Kidney (tissue), 14 donors: ENCODE results near the gene TRIM66. TPM values are rescaled to one million over a fixed set of nuclear protein-coding genes. Genes with fewer than 3 reads are reported as not detected.

Experiments
- DNase-seq, 5 donors: peaks; one replicate each; pipeline ENCODE4 v3.0.0-alpha.2; 2013 to 2020
- FAIRE-seq: peaks from 2 replicates; lab custom pipeline; 2012; peaks lifted over from hg19 to GRCh38; lab: Jason Lieb, UNC
- H3K27ac ChIP-seq, 2 donors: one replicate each; pipeline ENCODE4 v1.7.0; 2013; ENCODE audit warnings: low read depth in 2 of 2, low read length in 2 of 2, inconsistent platforms in 1 of 2
- H3K27me3 ChIP-seq: one replicate; pipeline ENCODE4 v1.7.1; 2013; ENCODE audit warnings: low read length, inconsistent platforms; ENCODE audit not compliant: control insufficient read depth, insufficient read depth
- H3K36me3 ChIP-seq, 3 donors: one replicate each; pipeline versions ENCODE4 v1.7.0 to v1.7.1; 2013; ENCODE audit warnings: low read length in 3 of 3, control low read depth in 1 of 3, inconsistent platforms in 1 of 3; ENCODE audit not compliant: insufficient read depth in 3 of 3, control insufficient read depth in 2 of 3
- H3K4me1 ChIP-seq, 3 donors: one replicate each; pipeline versions ENCODE4 v1.7.0 to v1.7.1; 2013; ENCODE audit warnings: low read length in 3 of 3, inconsistent platforms in 1 of 3, low read depth in 1 of 3; ENCODE audit not compliant: control insufficient read depth in 2 of 3, insufficient read depth in 2 of 3
- H3K4me3 ChIP-seq, 3 donors: one replicate each; pipeline versions ENCODE4 v1.7.0 to v1.8.1; 2013; ENCODE audit warnings: low read length in 3 of 3, control low read depth in 1 of 3, inconsistent platforms in 1 of 3
- H3K9ac ChIP-seq, 3 donors: one replicate each; pipeline versions ENCODE4 v1.7.0 to v1.7.1; 2013; ENCODE audit warnings: low read length in 3 of 3, control low read depth in 1 of 3, inconsistent platforms in 1 of 3
- H3K9me3 ChIP-seq, 3 donors: one replicate each; pipeline versions ENCODE4 v1.7.0 to v1.7.1; 2013; ENCODE audit warnings: low read length in 3 of 3, control low read depth in 1 of 3, inconsistent platforms in 1 of 3; ENCODE audit not compliant: control insufficient read depth in 2 of 3, insufficient read depth in 1 of 3
- intact Hi-C: fragments of 100-400 bp; cut with DNase I; formaldehyde crosslinking; loops from one replicate; pipeline ENCODE4 v1.11.1; 2022
- polyA plus RNA-seq: library from polyadenylated mRNA; stranded (reverse); fragments of 350-450 nt; fragmentation: Illumina TruSeq; extraction: RNeasy Lipid Tissue Mini Kit (QIAGEN cat#74804); gene quantifications from one replicate; pipeline ENCODE4 v1.2.3, GENCODE V29; 2014; ENCODE audit warnings: low read depth, low replicate concordance; ENCODE audit not compliant: insufficient read depth
- total RNA-seq: library from RNA; stranded (reverse); fragmentation: NEBNext Ultra II Directional; extraction: Animal tissue kit (Norgen Biotek cat#: 25700); gene quantifications from one replicate; pipeline ENCODE4 v1.2.1, GENCODE V29; 2021
- TF ChIP-seq, protein P1 (sequence below): IDR thresholded peaks from 3 replicates; pipeline ENCODE4 v1.5.1; 2012; ENCODE audit warnings: mild to moderate bottlenecking, moderate library complexity, borderline replicate concordance; ENCODE audit not compliant: insufficient read depth; ENCODE audit errors: extremely low read depth
- donor health status: control.
- donor health status: control.
- donor health status: control.
- donor health status: control.
- donor health status: control.
- donor health status: DM: yes; HTN: yes; CAD: no.
- donor health status: Normal renal cell carcinoma (clear cell type).

The TRIM66 gene
- total and polyA plus RNA-seq, 2 donors from 2014 or later, result 1.4 to 25.7 TPM

DNA sequence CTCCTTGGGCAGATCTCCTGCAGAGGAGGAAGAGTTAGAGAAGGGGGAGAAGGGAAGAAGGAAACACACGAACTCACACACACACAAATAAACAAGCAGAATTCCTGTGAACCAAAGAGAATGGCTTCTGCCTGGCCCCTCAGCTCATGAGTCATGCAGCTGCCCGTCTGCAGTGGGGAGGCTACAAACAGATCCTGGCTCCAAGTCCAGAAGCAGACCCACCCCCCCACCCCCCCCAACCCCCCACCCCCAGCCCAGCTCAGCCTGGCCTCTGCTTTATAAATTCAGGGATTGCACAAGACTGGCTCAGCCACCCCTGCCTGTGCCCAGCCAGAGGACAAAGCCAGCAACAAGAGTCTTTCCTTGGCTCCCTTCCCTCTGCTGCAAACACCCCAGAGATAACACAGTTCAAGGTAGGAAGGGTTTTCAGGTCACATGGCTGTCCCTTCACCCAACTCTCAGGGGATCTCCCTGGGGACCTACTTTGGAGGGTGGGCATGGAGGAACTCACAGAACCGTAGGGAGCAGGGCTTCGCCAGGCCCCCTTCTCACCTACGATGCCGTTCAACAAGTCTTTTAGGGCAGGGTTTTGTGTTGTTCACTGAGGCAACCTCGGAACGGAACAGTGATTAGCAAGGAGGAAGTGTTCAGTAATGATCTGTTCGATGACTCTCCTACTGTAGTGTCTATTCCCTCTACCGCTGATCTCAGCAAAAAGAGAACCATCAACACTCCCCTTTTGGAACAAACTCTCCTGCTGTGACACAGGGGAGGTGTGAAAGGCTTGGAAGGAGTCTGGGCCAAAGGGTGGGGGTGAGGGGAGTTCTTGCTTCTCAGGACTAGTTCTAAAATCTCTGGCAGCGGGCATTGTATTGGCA lies 35.6 kb upstream of the TRIM66 start:
- Histone ChIP-seq H3K9ac (no peak overlapping the region), H3K4me1 (peaks cover 0 to 16% (median 11%) of the 10 kb centered on the region in 3 donors), H3K27me3 (no peaks in the 10 kb centered on the region), H3K27ac (peak overlapping the region; percentile 25 to 56), H3K9me3 (no peaks in the 10 kb centered on the region), H3K4me3 (no peak overlapping the region), H3K36me3 (peaks cover 0 to 8% (median 0%) of the 10 kb centered on the region in 3 donors)
- DNase-seq (peak in 1 of 5 donors; percentile 86), FAIRE-seq (no peak)
- intact Hi-C loops, result no loop called here
- TF ChIP-seq, protein P1, sequence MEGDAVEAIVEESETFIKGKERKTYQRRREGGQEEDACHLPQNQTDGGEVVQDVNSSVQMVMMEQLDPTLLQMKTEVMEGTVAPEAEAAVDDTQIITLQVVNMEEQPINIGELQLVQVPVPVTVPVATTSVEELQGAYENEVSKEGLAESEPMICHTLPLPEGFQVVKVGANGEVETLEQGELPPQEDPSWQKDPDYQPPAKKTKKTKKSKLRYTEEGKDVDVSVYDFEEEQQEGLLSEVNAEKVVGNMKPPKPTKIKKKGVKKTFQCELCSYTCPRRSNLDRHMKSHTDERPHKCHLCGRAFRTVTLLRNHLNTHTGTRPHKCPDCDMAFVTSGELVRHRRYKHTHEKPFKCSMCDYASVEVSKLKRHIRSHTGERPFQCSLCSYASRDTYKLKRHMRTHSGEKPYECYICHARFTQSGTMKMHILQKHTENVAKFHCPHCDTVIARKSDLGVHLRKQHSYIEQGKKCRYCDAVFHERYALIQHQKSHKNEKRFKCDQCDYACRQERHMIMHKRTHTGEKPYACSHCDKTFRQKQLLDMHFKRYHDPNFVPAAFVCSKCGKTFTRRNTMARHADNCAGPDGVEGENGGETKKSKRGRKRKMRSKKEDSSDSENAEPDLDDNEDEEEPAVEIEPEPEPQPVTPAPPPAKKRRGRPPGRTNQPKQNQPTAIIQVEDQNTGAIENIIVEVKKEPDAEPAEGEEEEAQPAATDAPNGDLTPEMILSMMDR, result no peak

DNA sequence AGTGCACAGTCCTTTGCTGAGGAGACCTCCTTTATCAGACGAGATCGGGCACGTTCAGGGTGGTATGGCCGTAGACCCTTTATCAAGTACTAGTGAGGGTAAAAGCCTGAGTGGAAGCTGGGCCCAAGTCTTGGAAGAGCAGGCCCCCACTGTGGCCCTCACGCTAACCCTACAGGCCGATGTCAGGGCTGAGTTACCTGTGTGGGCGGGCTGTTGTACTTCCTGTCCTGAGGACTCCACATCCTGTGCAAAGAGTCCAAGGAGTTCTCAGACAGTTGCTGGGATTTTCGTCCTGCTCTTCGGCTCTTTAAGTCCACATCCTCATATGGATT lies 35.0 kb upstream of the TRIM66 start:
- H3K9me3 ChIP-seq, result no peaks in the 10 kb centered on the region
- intact Hi-C loops, result no loop called here
- DNase-seq (no peak), FAIRE-seq (no peak)
- H3K4me3 ChIP-seq, result no peak overlapping the region
- peak overlapping the region in 1 of 2 donors; percentile 56 for H3K27ac ChIP-seq
- H3K9ac ChIP-seq, result no peak overlapping the region
- H3K36me3 ChIP-seq, result peaks cover 0 to 8% (median 3%) of the 10 kb centered on the region in 3 donors
- TF ChIP-seq, protein P1, result no peak
- no peaks in the 10 kb centered on the region for H3K27me3 ChIP-seq
- H3K4me1 ChIP-seq, result peaks cover 0 to 16% (median 11%) of the 10 kb centered on the region in 3 donors

DNA sequence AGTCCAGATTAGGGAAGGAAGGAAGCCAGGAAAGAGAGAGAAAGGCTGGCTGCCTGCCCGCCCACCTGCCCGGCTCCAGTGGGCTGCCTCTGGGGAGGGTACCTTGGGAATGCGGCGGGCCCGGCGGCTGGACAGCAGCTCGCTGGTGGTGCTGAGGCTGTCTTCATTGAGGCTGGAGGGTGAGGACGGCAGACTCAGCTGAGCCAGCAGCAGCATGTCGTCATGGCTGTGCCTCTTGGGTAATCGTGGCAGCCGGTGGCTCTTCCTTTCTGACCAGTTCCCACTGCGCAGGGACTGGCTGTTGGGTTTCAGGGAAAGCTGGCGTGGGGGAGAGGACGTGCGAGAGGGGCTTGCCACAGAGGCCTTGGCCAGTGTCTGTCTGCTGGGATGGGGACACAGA lies 33.0 kb upstream of the TRIM66 start:
- TF ChIP-seq, protein P1, result no peak
- Histone ChIP-seq H3K4me1 (peaks cover 0 to 2% (median 0%) of the 10 kb centered on the region in 3 donors), H3K27ac (no peak overlapping the region), H3K9me3 (no peaks in the 10 kb centered on the region), H3K4me3 (no peak overlapping the region), H3K27me3 (no peaks in the 10 kb centered on the region), H3K9ac (no peak overlapping the region), H3K36me3 (peaks cover 2 to 13% (median 3%) of the 10 kb centered on the region in 3 donors)
- DNase-seq (no peak), FAIRE-seq (no peak)
- intact Hi-C loops, result no loop called here
